IMR-90 (cell line): ENCODE data around the gene VPS35. TPM values are rescaled to one million over a fixed set of nuclear protein-coding genes. Genes with fewer than 3 reads are reported as not detected.

Experiments used
- ATAC-seq: fragments of 200-7000 bp; cut with Tn5 transposase; 2 replicates; pipeline ENCODE4 v1.9.1; 2020; ENCODE audit warnings: low read depth, mild to moderate bottlenecking, moderate library complexity
- BruUV-seq: library from RNA; stranded (reverse); fragments of 400-500 nt; replicated peaks from 2 replicates; lab custom pipeline; 2021; lab: Mats Ljungman, UMichigan
- CTCF ChIA-PET: fragments of 300-600 bp; formaldehyde crosslinking; extraction: SDS; loops from one replicate; lab custom pipeline; 2021; ENCODE audit warnings: antibody characterized with exemption; lab: Yijun Ruan, JAX
- POLR2A ChIA-PET: fragments of 300-600 bp; sonication (Branson Sonifier 250); formaldehyde crosslinking; loops from one replicate; lab custom pipeline; 2022; ENCODE audit warnings: antibody characterized with exemption; ENCODE audit not compliant: unreplicated experiment; lab: Charles Lee
- DNase-seq: peaks from one replicate; pipeline ENCODE4 v3.0.0; 2013
- H2AFZ ChIP-seq: replicated peaks from 2 replicates; pipeline ENCODE3; 2013; ENCODE audit warnings: low read length, mild to moderate bottlenecking; ENCODE audit not compliant: poor library complexity
- H2AK5ac ChIP-seq: 2 replicates; pipeline ENCODE4 v1.6.1; 2013; ENCODE audit warnings: low read depth, low read length, inconsistent platforms
- H2AK9ac ChIP-seq: replicated peaks from 2 replicates; pipeline ENCODE3; 2013; ENCODE audit warnings: mild to moderate bottlenecking, low read depth, low read length, moderate library complexity; ENCODE audit not compliant: poor library complexity
- H2BK120ac ChIP-seq: 2 replicates; pipeline ENCODE4 v1.6.1; 2013; ENCODE audit warnings: low read depth, low read length, inconsistent platforms
- H2BK15ac ChIP-seq: 3 replicates; pipeline ENCODE4 v1.6.1; 2013; ENCODE audit warnings: low read depth, low read length, inconsistent platforms
- H2BK20ac ChIP-seq: 2 replicates; pipeline ENCODE4 v1.6.1; 2013; ENCODE audit warnings: low read depth, mild to moderate bottlenecking, inconsistent platforms, low read length, moderate library complexity
- H2BK5ac ChIP-seq: 2 replicates; pipeline ENCODE4 v1.6.1; 2013; ENCODE audit warnings: mild to moderate bottlenecking, low read depth, low read length, inconsistent platforms; ENCODE audit not compliant: poor library complexity, severe bottlenecking
- H3K14ac ChIP-seq: replicated peaks from 2 replicates; pipeline ENCODE4 v1.6.1; 2013; ENCODE audit warnings: low read depth, low read length, inconsistent platforms
- H3K18ac ChIP-seq: 2 replicates; pipeline ENCODE4 v1.6.1; 2013; ENCODE audit warnings: low read depth, low read length, control low read depth
- H3K23ac ChIP-seq: 2 replicates; pipeline ENCODE4 v1.6.1; 2013; ENCODE audit warnings: low read depth, low read length, inconsistent platforms
- H3K27ac ChIP-seq: 2 replicates; pipeline ENCODE4 v1.5.1; 2013; ENCODE audit warnings: mild to moderate bottlenecking, control low read depth, low read length; ENCODE audit not compliant: insufficient read depth
- H3K27me3 ChIP-seq: 2 replicates; pipeline ENCODE4 v1.6.1; 2013; ENCODE audit warnings: low read length; ENCODE audit not compliant: control insufficient read depth, insufficient read depth
- H3K36me3 ChIP-seq: 2 replicates; pipeline ENCODE4 v1.6.1; 2013; ENCODE audit warnings: low read length, mixed read lengths; ENCODE audit not compliant: control insufficient read depth, insufficient read depth
- H3K4ac ChIP-seq: 2 replicates; pipeline ENCODE4 v1.6.1; 2013; ENCODE audit warnings: low read depth, low read length, inconsistent platforms
- H3K4me1 ChIP-seq: 2 replicates; pipeline ENCODE4 v1.6.1; 2013; ENCODE audit warnings: low read length, mixed read lengths; ENCODE audit not compliant: control insufficient read depth, insufficient read depth
- H3K4me2 ChIP-seq: 2 replicates; pipeline ENCODE4 v1.6.1; 2013; ENCODE audit warnings: low read depth, mild to moderate bottlenecking, control low read depth, low read length, moderate library complexity
- H3K4me3 ChIP-seq: 2 replicates; pipeline ENCODE4 v1.5.1; 2013; ENCODE audit warnings: low read depth, mild to moderate bottlenecking, control low read depth, low read length, moderate library complexity; ENCODE audit not compliant: insufficient read depth
- H3K56ac ChIP-seq: 2 replicates; pipeline ENCODE4 v1.6.1; 2013; ENCODE audit warnings: low read length, inconsistent platforms; ENCODE audit not compliant: insufficient read depth; ENCODE audit errors: extremely low read depth
- H3K79me1 ChIP-seq, 2 experiments: 2 replicates each; pipeline ENCODE4 v1.6.1; 2013; ENCODE audit warnings: low read length in 2 of 2, inconsistent platforms in 1 of 2, low read depth in 1 of 2
- H3K9ac ChIP-seq: 2 replicates; pipeline ENCODE4 v1.6.1; 2013; ENCODE audit warnings: low read depth, low read length, control low read depth
- H3K9me1 ChIP-seq: 2 replicates; pipeline ENCODE4 v1.6.1; 2013; ENCODE audit warnings: low read length, inconsistent platforms; ENCODE audit not compliant: insufficient read depth
- H3K9me3 ChIP-seq: 2 replicates; pipeline ENCODE4 v1.6.1; 2013; ENCODE audit warnings: low read length; ENCODE audit not compliant: control insufficient read depth, insufficient read depth
- H4K20me1 ChIP-seq: 2 replicates; pipeline ENCODE4 v1.6.1; 2013; ENCODE audit warnings: low read length, inconsistent platforms; ENCODE audit not compliant: insufficient read depth
- H4K5ac ChIP-seq: 2 replicates; pipeline ENCODE4 v1.6.1; 2013; ENCODE audit warnings: mild to moderate bottlenecking, low read depth, low read length, control low read depth
- H4K8ac ChIP-seq, 2 experiments: 2 replicates each; pipeline ENCODE4 v1.6.1; 2013; ENCODE audit warnings: low read depth in 2 of 2, low read length in 2 of 2, control low read depth in 1 of 2, inconsistent platforms in 1 of 2
- H4K91ac ChIP-seq: 2 replicates; pipeline ENCODE4 v1.6.1; 2013; ENCODE audit warnings: low read depth, low read length, inconsistent platforms; ENCODE audit not compliant: insufficient read depth
- BHLHE40 ChIP-seq: fragments of 150-350 bp; IDR thresholded peaks from 2 replicates; pipeline ENCODE4 v1.6.1; 2016; ENCODE audit warnings: mild to moderate bottlenecking, low read depth, low read length
- CEBPB ChIP-seq: IDR thresholded peaks from 2 replicates; pipeline ENCODE4 v1.6.1; 2012; ENCODE audit warnings: low read depth, low read length, improper control_type of control experiment
- CHD1 ChIP-seq: IDR thresholded peaks from 2 replicates; pipeline ENCODE4 v1.6.1; 2012; ENCODE audit warnings: low read depth, low read length, improper control_type of control experiment
- FOS ChIP-seq: fragments of 150-350 bp; IDR thresholded peaks from 2 replicates; pipeline ENCODE4 v1.6.1; 2016; ENCODE audit warnings: low read depth, low read length
- MAFK ChIP-seq: IDR thresholded peaks from 2 replicates; pipeline ENCODE4 v1.6.1; 2012; ENCODE audit warnings: low read depth, low read length, improper control_type of control experiment
- MAZ ChIP-seq: IDR thresholded peaks from 2 replicates; pipeline ENCODE4 v1.6.1; 2012; ENCODE audit warnings: low read depth, mild to moderate bottlenecking, low read length, improper control_type of control experiment, moderate library complexity, borderline replicate concordance
- MXI1 ChIP-seq: IDR thresholded peaks from 2 replicates; pipeline ENCODE4 v1.6.1; 2012; ENCODE audit warnings: low read depth, mild to moderate bottlenecking, low read length, moderate library complexity, borderline replicate concordance
- NFE2L2 ChIP-seq: fragments of 150-350 bp; IDR thresholded peaks from 2 replicates; pipeline ENCODE4 v1.6.1; 2016; ENCODE audit warnings: low read depth, mild to moderate bottlenecking, low read length
- POLR2A ChIP-seq: IDR thresholded peaks from 2 replicates; pipeline ENCODE4 v1.6.1; 2012; ENCODE audit warnings: mild to moderate bottlenecking, low read depth, low read length
- RAD21 ChIP-seq: IDR thresholded peaks from 2 replicates; pipeline ENCODE4 v1.6.1; 2012; ENCODE audit warnings: low read length, improper control_type of control experiment
- RCOR1 ChIP-seq: IDR thresholded peaks from 2 replicates; pipeline ENCODE4 v1.6.1; 2012; ENCODE audit warnings: mild to moderate bottlenecking, low read length, improper control_type of control experiment; ENCODE audit not compliant: insufficient replicate concordance
- RFX5 ChIP-seq: IDR thresholded peaks from 2 replicates; pipeline ENCODE4 v1.8.0; 2012; ENCODE audit warnings: low read depth, mild to moderate bottlenecking, low read length, moderate library complexity
- SMC3 ChIP-seq: fragments of 150-350 bp; IDR thresholded peaks from 2 replicates; pipeline ENCODE4 v1.6.1; 2016; ENCODE audit warnings: low read depth, mild to moderate bottlenecking, antibody characterized with exemption, low read length, moderate library complexity
- USF2 ChIP-seq: fragments of 150-350 bp; IDR thresholded peaks from 2 replicates; pipeline ENCODE4 v1.6.1; 2017; ENCODE audit warnings: mild to moderate bottlenecking, antibody characterized with exemption, low read length, low read depth
- WGBS, 2 experiments: methylation state at CpG; one replicate each; pipeline versions ENCODE4 v1.1.5 to v1.1.7; 2013; ENCODE audit warnings: missing lambda C conversion rate in 2 of 2; ENCODE audit not compliant: insufficient read length in 1 of 2; ENCODE audit errors: extremely low coverage in 2 of 2; 5-methylcytosine and 5-hydroxymethylcytosine counted together
- dilution Hi-C: fragments of 300-500 bp; cut with HindIII; formaldehyde crosslinking; loops from one replicate; pipeline ENCODE4 v1.14.3; 2018; ENCODE audit warnings: low sequenced_read_pairs; ENCODE audit not compliant: unreplicated experiment
- in situ Hi-C: fragments of 300-500 bp; cut with MboI; formaldehyde crosslinking; loops from 3 replicates; pipeline ENCODE4 v1.14.3; 2019; ENCODE audit warnings: low sequenced_read_pairs, inconsistent platforms, mixed read lengths
- intact Hi-C: fragments of 100-400 bp; cut with micrococcal nuclease; formaldehyde crosslinking; loops from 2 replicates; pipeline ENCODE4 v1.10.0; 2022
- polyA plus RNA-seq, 3 experiments: library from polyadenylated mRNA; depleted of rRNA; stranded (reverse); fragments of >200 nt; gene quantifications; 2 replicates each; pipeline ENCODE4 v1.2.3, GENCODE V29; 2012; ENCODE audit warnings: low replicate concordance in 1 of 3
- total RNA-seq: library from RNA; depleted of rRNA; stranded (reverse); fragments of >200 nt; gene quantifications from 2 replicates; pipeline ENCODE4 v1.2.3, GENCODE V29; 2012
- TF ChIP-seq, protein P1 (sequence below): conservative IDR thresholded peaks from 2 replicates; pipeline ENCODE4 v1.5.1; 2012; ENCODE audit warnings: mild to moderate bottlenecking, low read depth, low read length, improper control_type of control experiment
- TF ChIP-seq, protein P2 (sequence below): fragments of 150-350 bp; IDR thresholded peaks from 2 replicates; pipeline ENCODE4 v1.6.1; 2016; ENCODE audit warnings: low read depth, mild to moderate bottlenecking, low read length, moderate library complexity, borderline replicate concordance

VPS35 gene
- total and polyA plus RNA-seq, 2 of the 4 experiments (the other 2 are of a cell fraction): 42.3 to 89.4 TPM

GRCh38 chr16:46648656-46649055, 40.3 kb downstream of the VPS35 start:
- H4K8ac ChIP-seq: no peak overlapping the region
- no peak overlapping the region for H3K4me2 ChIP-seq

More at GRCh38 chr16:46648656-46649055, 40.3 kb downstream of the VPS35 start:
- ChIA-PET POLR2A (no interaction called here), CTCF (interaction anchor here (0.7 kb wide), 1 partner anchor 29 kb away, joined by 3 read pairs; no protein-coding TSS in a partner anchor)
- no peak overlapping the region for H3K27ac ChIP-seq
- in situ Hi-C loops: no loop called here
- intact Hi-C loops: no loop called here
- H3K79me1 ChIP-seq: no peaks in the 10 kb centered on the region
- H3K56ac ChIP-seq: no peak overlapping the region
- no peak overlapping the region for H2BK20ac ChIP-seq
- no peak overlapping the region for H3K9ac ChIP-seq
- H3K27me3 ChIP-seq: no peaks in the 10 kb centered on the region
- H2AK9ac ChIP-seq: no peak overlapping the region
- TF ChIP-seq USF2 (no peak), BHLHE40 (no peak), NFE2L2 (no peak), FOS (no peak), MXI1 (no peak), RFX5 (no peak), CEBPB (no peak), POLR2A (no peak), CHD1 (no peak), MAFK (no peak), RAD21 (no peak), RCOR1 (no peak), MAZ (no peak), SMC3 (no peak)
- TF ChIP-seq, protein P1, sequence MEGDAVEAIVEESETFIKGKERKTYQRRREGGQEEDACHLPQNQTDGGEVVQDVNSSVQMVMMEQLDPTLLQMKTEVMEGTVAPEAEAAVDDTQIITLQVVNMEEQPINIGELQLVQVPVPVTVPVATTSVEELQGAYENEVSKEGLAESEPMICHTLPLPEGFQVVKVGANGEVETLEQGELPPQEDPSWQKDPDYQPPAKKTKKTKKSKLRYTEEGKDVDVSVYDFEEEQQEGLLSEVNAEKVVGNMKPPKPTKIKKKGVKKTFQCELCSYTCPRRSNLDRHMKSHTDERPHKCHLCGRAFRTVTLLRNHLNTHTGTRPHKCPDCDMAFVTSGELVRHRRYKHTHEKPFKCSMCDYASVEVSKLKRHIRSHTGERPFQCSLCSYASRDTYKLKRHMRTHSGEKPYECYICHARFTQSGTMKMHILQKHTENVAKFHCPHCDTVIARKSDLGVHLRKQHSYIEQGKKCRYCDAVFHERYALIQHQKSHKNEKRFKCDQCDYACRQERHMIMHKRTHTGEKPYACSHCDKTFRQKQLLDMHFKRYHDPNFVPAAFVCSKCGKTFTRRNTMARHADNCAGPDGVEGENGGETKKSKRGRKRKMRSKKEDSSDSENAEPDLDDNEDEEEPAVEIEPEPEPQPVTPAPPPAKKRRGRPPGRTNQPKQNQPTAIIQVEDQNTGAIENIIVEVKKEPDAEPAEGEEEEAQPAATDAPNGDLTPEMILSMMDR: no peak
- TF ChIP-seq, protein P2, sequence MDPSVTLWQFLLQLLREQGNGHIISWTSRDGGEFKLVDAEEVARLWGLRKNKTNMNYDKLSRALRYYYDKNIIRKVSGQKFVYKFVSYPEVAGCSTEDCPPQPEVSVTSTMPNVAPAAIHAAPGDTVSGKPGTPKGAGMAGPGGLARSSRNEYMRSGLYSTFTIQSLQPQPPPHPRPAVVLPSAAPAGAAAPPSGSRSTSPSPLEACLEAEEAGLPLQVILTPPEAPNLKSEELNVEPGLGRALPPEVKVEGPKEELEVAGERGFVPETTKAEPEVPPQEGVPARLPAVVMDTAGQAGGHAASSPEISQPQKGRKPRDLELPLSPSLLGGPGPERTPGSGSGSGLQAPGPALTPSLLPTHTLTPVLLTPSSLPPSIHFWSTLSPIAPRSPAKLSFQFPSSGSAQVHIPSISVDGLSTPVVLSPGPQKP: no peak
- H2AK5ac ChIP-seq: no peak overlapping the region
- H2BK5ac ChIP-seq: no peak overlapping the region
- H3K4me1 ChIP-seq: peaks cover 2% of the 10 kb centered on the region; the same call in 1 of the 2 replicates
- H3K9me1 ChIP-seq: peaks cover 9% of the 10 kb centered on the region; the same call in 1 of the 2 replicates
- no peaks in the 10 kb centered on the region for H3K36me3 ChIP-seq
- H4K5ac ChIP-seq: no peak overlapping the region
- ATAC-seq (no peak), DNase-seq (no peak)
- H4K20me1 ChIP-seq: no peaks in the 10 kb centered on the region
- no peak overlapping the region for H2BK15ac ChIP-seq
- no peaks in the 10 kb centered on the region for H3K9me3 ChIP-seq
- no peak overlapping the region for H3K4me3 ChIP-seq
- no TSS peak for BruUV-seq
- no peak overlapping the region for H2AFZ ChIP-seq
- no peak overlapping the region for H3K23ac ChIP-seq
- WGBS, 2 experiments: 100% methylated on average over 2 of the region's 8 CpGs; no CpG with 5 or more reads in 1 of the 2 experiments
- no peak overlapping the region for H3K4ac ChIP-seq
- dilution Hi-C loops: no loop called here
- no peak overlapping the region for H2BK120ac ChIP-seq
- no peak overlapping the region for H4K91ac ChIP-seq
- no peak overlapping the region for H3K14ac ChIP-seq
- no peak overlapping the region for H3K18ac ChIP-seq
